Ovary (tissue), 9 donors: ENCODE measurements around the gene STX18. TPM values are rescaled to one million over a fixed set of nuclear protein-coding genes. Genes with fewer than 3 reads are reported as not detected.

ENCODE experiments used
- DNase-seq, 5 donors: peaks; one replicate each; pipeline ENCODE4 v3.0.0-alpha.2; 2019 to 2020
- H3K27ac ChIP-seq, 2 donors: fragments of 200-600 bp; one replicate each; pipeline versions ENCODE4 v1.5.1 to v1.8.0; 2019 to 2022
- H3K27me3 ChIP-seq: fragments of 200-600 bp; one replicate; pipeline ENCODE4 v1.8.0; 2022
- H3K36me3 ChIP-seq: fragments of 200-600 bp; sonication (generic); one replicate; pipeline ENCODE4 v1.5.1; 2019
- H3K4me1 ChIP-seq: one replicate; pipeline ENCODE4 v1.8.1; 2013; ENCODE audit warnings: mild to moderate bottlenecking, moderate library complexity; ENCODE audit not compliant: insufficient read depth
- H3K4me3 ChIP-seq: fragments of 200-600 bp; sonication (generic); one replicate; pipeline ENCODE4 v1.5.1; 2017
- H3K9me3 ChIP-seq, 2 donors: fragments of 200-600 bp in 1 of 2; sonication (generic) in 1 of 2; one replicate each; pipeline versions ENCODE4 v1.5.1 to v1.8.1; 2013 to 2019; ENCODE audit warnings: mild to moderate bottlenecking in 1 of 2, moderate library complexity in 1 of 2
- CTCF ChIP-seq, 3 donors: fragments of 450-650 bp in 2 of 3; fragments of 200-600 bp in 1 of 3; IDR thresholded peaks; one replicate each; pipeline versions ENCODE4 v1.5.1 to v1.8.0; 2016 to 2022; ENCODE audit warnings: antibody characterized with exemption in 3 of 3, mild to moderate bottlenecking in 1 of 3
- EP300 ChIP-seq: sonication (generic); formaldehyde crosslinking; IDR thresholded peaks from one replicate; pipeline ENCODE4 v1.6.1; 2017; ENCODE audit warnings: antibody characterized with exemption
- POLR2A ChIP-seq: fragments of 450-650 bp; IDR thresholded peaks from one replicate; pipeline ENCODE4 v1.6.1; 2017; ENCODE audit warnings: antibody characterized with exemption, mild to moderate bottlenecking, moderate library complexity
- WGBS, 3 donors: extraction: QIAGEN DNeasy Blood & Tissue Kit in 1 of 3; methylation state at CpG; one replicate each; pipeline versions ENCODE4 v1.1.5 to v1.1.7; 2013 to 2017; 5-methylcytosine and 5-hydroxymethylcytosine counted together
- intact Hi-C, 4 donors: fragments of 100-400 bp; cut with DNase I; formaldehyde crosslinking; loops; one replicate each; pipeline versions ENCODE4 v1.11.0 to v1.15.1; 2022 to 2023
- polyA plus RNA-seq, 2 donors: library from polyadenylated mRNA; stranded (reverse); fragments of 200-250 nt in 1 of 2; fragments of 350-450 nt in 1 of 2; fragmentation: Illumina TruSeq in 1 of 2; extraction: RNeasy Lipid Tissue Mini Kit (QIAGEN cat#74804) in 1 of 2; gene quantifications; one replicate each; pipeline ENCODE4 v1.2.3, GENCODE V29; 2013 to 2014
- total RNA-seq, 7 donors: library from RNA; depleted of rRNA in 2 of 7; stranded (reverse); fragments of >200 nt in 2 of 7; fragmentation: NEBNext Ultra II Directional in 3 of 7; extraction: Animal tissue kit (Norgen Biotek cat#: 25700) in 3 of 7; gene quantifications; one replicate each; pipeline versions ENCODE4 v1.1.0 to v1.2.4, GENCODE V29; 2016 to 2023
- donor health status: DM: no; HTN: no; CAD: no; lungs with moderate emphysema.
- donor health status: DM: no; HTN: no; CAD: no.
- donor health status: Bipolar disorder and iron deficiency.
- donor health status: DM: yes; HTN: yes; CAD: no.
- donor health status: DM: no; HTN: no; CAD: no.
- donor health status: DM: yes; HTN: yes; CAD: no.

STX18 gene
- total and polyA plus RNA-seq, 9 donors, result 18.1 to 61.4 (median 31.9) TPM

DNA sequence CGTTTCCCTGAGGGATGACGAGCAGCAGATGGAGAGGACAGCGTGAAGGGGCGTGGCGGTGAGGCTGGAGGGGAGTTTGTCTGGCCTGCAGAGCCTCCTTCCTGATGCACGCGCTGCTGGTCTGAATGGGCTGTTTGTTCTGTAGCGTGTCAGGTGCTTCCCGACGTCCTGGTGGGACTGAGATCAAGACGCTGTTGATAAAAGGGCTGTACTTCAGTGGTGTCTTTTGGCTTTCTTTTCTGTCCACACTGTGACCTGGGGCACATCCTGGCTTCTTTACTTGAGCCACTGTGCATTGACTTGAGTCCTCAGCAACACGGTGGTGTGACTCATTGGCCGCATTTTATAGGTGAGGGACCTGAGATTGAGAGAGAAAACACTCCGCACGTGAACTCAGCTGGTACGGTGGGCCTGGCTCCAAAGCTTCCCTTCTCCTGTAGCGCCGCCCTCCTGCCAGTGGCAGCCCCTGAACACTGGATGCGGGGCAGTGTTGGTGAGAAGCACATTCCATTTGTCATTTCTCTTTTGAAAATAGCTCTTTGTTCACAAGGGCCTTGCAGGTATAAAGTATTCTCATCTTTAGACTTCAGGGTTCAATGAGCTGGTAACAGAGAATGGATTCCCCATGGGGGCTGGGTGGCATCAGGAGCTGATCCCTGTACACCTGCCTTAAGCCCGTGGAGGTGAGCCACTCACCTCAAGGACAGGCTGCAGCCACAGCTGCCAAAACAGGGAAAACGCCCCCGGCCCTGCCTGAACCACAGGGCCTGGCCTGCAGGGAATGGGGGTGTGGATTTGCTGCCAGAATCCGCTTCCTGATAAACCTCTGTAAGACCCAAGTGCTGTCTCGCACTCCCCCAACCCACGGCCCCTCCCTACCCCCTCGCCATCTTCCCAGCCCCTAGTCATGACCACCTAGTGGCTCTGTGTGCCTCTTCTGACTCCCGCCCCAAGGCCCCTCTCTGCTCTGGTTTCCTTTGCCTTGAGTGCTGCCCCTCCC is 125.7 kb downstream of the STX18 start:
- TF ChIP-seq EP300 (no peak), CTCF (IDR thresholded peaks at IDR 0.05) (no peak), POLR2A (no peak)
- H3K9me3 ChIP-seq, result no peaks in the 10 kb centered on the region
- DNase-seq, result no peak
- no peak overlapping the region for H3K4me3 ChIP-seq
- no peak overlapping the region for H3K27ac ChIP-seq
- WGBS, 3 donors, result 82 to 88% (median 86%) methylated on average over 27 of the region's 27 CpGs
- intact Hi-C loops, result no loop called here
- no peaks in the 10 kb centered on the region for H3K4me1 ChIP-seq
- H3K27me3 ChIP-seq, result no peaks in the 10 kb centered on the region
- H3K36me3 ChIP-seq, result no peaks in the 10 kb centered on the region

DNA sequence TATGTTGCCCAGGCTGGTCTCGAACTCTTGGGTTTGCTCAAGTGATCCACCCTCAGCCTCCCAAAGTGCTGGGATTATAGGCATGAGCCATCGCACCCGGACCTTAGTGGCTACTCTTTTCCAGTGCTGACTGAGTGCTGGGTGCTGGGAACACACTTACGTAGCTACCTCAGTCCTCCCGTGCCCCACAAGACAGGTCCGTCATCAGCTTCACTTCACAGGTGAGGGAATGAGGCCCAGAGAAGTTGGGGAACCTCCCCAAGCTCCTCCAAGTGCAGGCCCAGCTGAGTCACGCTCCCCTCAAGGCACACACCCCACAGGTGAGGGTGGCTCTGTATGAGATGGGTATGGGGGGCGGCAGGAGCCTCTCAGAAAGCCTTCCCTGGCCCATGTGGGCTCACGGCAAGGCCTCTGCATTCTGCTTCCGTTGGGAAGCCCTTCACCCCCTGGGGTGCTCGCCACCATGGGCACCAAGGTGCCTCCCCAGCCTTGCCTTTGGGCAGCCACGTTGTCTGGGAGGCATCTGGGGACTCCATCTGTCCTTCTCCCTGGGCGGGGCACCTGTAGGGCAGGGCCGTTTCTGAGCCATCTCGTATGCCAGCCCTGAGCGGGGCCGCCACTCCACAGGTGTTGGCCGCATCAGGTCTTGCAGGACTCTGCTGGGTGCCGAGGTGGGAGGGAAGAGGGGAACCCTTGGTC is 126.6 kb downstream of the STX18 start:
- H3K27ac ChIP-seq, result no peak overlapping the region
- TF ChIP-seq EP300 (no peak), CTCF (IDR thresholded peaks at IDR 0.05) (no peak), POLR2A (no peak)
- H3K27me3 ChIP-seq, result no peaks in the 10 kb centered on the region
- 92 to 95% (median 94%) methylated on average over 19 of the region's 19 CpGs for WGBS, 3 donors
- H3K36me3 ChIP-seq, result no peaks in the 10 kb centered on the region
- no peaks in the 10 kb centered on the region for H3K4me1 ChIP-seq
- H3K9me3 ChIP-seq, result no peaks in the 10 kb centered on the region
- H3K4me3 ChIP-seq, result no peak overlapping the region
- DNase-seq, result no peak
- intact Hi-C loops, result no loop called here

GRCh38 chr4:4413806-4414205 is 128.0 kb downstream of the STX18 start:
- 86 to 89% (median 87%) methylated on average over 7 of the region's 7 CpGs for WGBS, 3 donors

More at GRCh38 chr4:4413806-4414205, 128.0 kb downstream of the STX18 start:
- no peak for TF ChIP-seq EP300
- no peak for TF ChIP-seq CTCF (IDR thresholded peaks at IDR 0.05)
- no peak for TF ChIP-seq POLR2A
- H3K27ac ChIP-seq, result no peak overlapping the region
- intact Hi-C loops, result no loop called here
- no peak overlapping the region for H3K4me3 ChIP-seq
- no peaks in the 10 kb centered on the region for H3K4me1 ChIP-seq
- H3K9me3 ChIP-seq, result no peaks in the 10 kb centered on the region
- no peaks in the 10 kb centered on the region for H3K27me3 ChIP-seq
- DNase-seq, result peak in 2 of 5 donors; percentile 1 to 18
- H3K36me3 ChIP-seq, result no peaks in the 10 kb centered on the region
